Tibial artery (tissue), 4 donors: ENCODE measurements around the gene TRH.

Experiments
- DNase-seq, 2 donors: peaks; one replicate each; pipeline ENCODE4 v3.0.0-alpha.2; 2019
- H3K27ac ChIP-seq, 2 donors: fragments of 200-600 bp; sonication (generic) in 1 of 2; 1 replicate in 1 of 2; 2 replicates in 1 of 2; pipeline ENCODE4 v1.5.1; 2018 to 2019; ENCODE audit warnings: mild to moderate bottlenecking in 1 of 2
- H3K27me3 ChIP-seq, 2 donors: fragments of 200-600 bp; sonication (generic) in 1 of 2; one replicate each; pipeline versions ENCODE4 v1.5.1 to v1.6.0; 2016 to 2019
- H3K36me3 ChIP-seq, 3 donors: fragments of 200-600 bp; sonication (generic) in 2 of 3; one replicate each; pipeline ENCODE4 v1.5.1; 2016 to 2019; ENCODE audit warnings: mild to moderate bottlenecking in 2 of 3
- H3K4me1 ChIP-seq, 4 donors: fragments of 200-600 bp; sonication (generic) in 2 of 4; 1 replicate in 3 of 4; 2 replicates in 1 of 4; pipeline ENCODE4 v1.5.1; 2016 to 2019
- H3K4me3 ChIP-seq, 2 donors: fragments of 200-600 bp; sonication (generic) in 1 of 2; 1 replicate in 1 of 2; 2 replicates in 1 of 2; pipeline ENCODE4 v1.5.1; 2018 to 2019; ENCODE audit warnings: mild to moderate bottlenecking in 2 of 2
- H3K9me3 ChIP-seq, 3 donors: fragments of 200-600 bp; sonication (generic) in 1 of 3; one replicate each; pipeline ENCODE4 v1.5.1; 2016 to 2019
- CTCF ChIP-seq, 2 experiments: fragments of 200-600 bp in 1 of 2; fragments of 450-650 bp in 1 of 2; IDR thresholded peaks; one replicate each; pipeline ENCODE4 v1.5.1; 2017 to 2019; ENCODE audit warnings: antibody characterized with exemption in 2 of 2, mild to moderate bottlenecking in 1 of 2, moderate library complexity in 1 of 2
- intact Hi-C: fragments of 100-400 bp; cut with DNase I; formaldehyde crosslinking; loops from one replicate; pipeline ENCODE4 v1.15.0; 2023; ENCODE audit warnings: low total_unique reads

The TRH gene

GRCh38 chr3:129936757-129937156, 37.8 kb upstream of the TRH start:
- H3K4me1 ChIP-seq, result peaks cover 0 to 5% (median 0%) of the 10 kb centered on the region in 4 donors
- DNase-seq, result no peak
- H3K27ac ChIP-seq, result peak overlapping the region in 1 of 2 donors; percentile 32
- intact Hi-C loops, result loop anchor here (5.0 to 10.0 kb wide), 2 partner anchors 92 to 444 kb away; no protein-coding TSS in a partner anchor
- H3K36me3 ChIP-seq, result no peaks in the 10 kb centered on the region
- H3K9me3 ChIP-seq, result no peaks in the 10 kb centered on the region
- no peaks in the 10 kb centered on the region for H3K27me3 ChIP-seq
- H3K4me3 ChIP-seq, result peak overlapping the region; percentile 40 to 47
- no peak for TF ChIP-seq CTCF (IDR thresholded peaks at IDR 0.05)

GRCh38 chr3:129937717-129938116, 36.8 kb upstream of the TRH start:
- TF ChIP-seq CTCF (IDR thresholded peaks at IDR 0.05), result no peak
- H3K27ac ChIP-seq, result no peak overlapping the region
- peaks cover 0 to 5% (median 0%) of the 10 kb centered on the region in 4 donors for H3K4me1 ChIP-seq
- intact Hi-C loops, result loop anchor here (5.0 to 10.0 kb wide), 2 partner anchors 93 to 445 kb away; no protein-coding TSS in a partner anchor
- H3K4me3 ChIP-seq, result no peak overlapping the region
- no peaks in the 10 kb centered on the region for H3K9me3 ChIP-seq
- no peaks in the 10 kb centered on the region for H3K27me3 ChIP-seq
- no peak for DNase-seq
- H3K36me3 ChIP-seq, result no peaks in the 10 kb centered on the region

- TF ChIP-seq CTCF (IDR thresholded peaks at IDR 0.05), result no peak
- H3K9me3 ChIP-seq, result no peaks in the 10 kb centered on the region
- intact Hi-C loops, result loop anchor here (5.0 to 10.0 kb wide), 2 partner anchors 94 to 446 kb away; no protein-coding TSS in a partner anchor
- no peaks in the 10 kb centered on the region for H3K27me3 ChIP-seq
- DNase-seq, result no peak
- H3K4me1 ChIP-seq, result peaks cover 0 to 5% (median 0%) of the 10 kb centered on the region in 4 donors
- H3K27ac ChIP-seq, result no peak overlapping the region
- H3K4me3 ChIP-seq, result no peak overlapping the region
- no peaks in the 10 kb centered on the region for H3K36me3 ChIP-seq
Measured at GRCh38 chr3:129938140-129938930, 36.2 kb upstream of the TRH start.

- Histone ChIP-seq H3K4me1 (no peaks in the 10 kb centered on the region), H3K27me3 (peaks cover 0 to 3% of the 10 kb centered on the region in 2 donors), H3K9me3 (no peaks in the 10 kb centered on the region), H3K4me3 (no peak overlapping the region), H3K27ac (no peak overlapping the region), H3K36me3 (no peaks in the 10 kb centered on the region)
- intact Hi-C loops, result no loop called here
- no peak for DNase-seq
- TF ChIP-seq CTCF (IDR thresholded peaks at IDR 0.05), result no peak
Measured at GRCh38 chr3:129940086-129940485, 34.4 kb upstream of the TRH start.

GRCh38 chr3:129942296-129942695, 32.2 kb upstream of the TRH start:
- H3K4me3 ChIP-seq, result no peak overlapping the region
- intact Hi-C loops, result no loop called here
- H3K9me3 ChIP-seq, result peaks cover 0 to 4% (median 0%) of the 10 kb centered on the region in 3 donors

More at GRCh38 chr3:129942296-129942695, 32.2 kb upstream of the TRH start:
- Histone ChIP-seq H3K27me3 (peaks cover 0 to 5% of the 10 kb centered on the region in 2 donors), H3K27ac (no peak overlapping the region), H3K36me3 (no peaks in the 10 kb centered on the region), H3K4me1 (no peaks in the 10 kb centered on the region)
- peak; percentile 45 to 62 for TF ChIP-seq CTCF (IDR thresholded peaks at IDR 0.05)
- peak; percentile 38 to 72 for DNase-seq
